T-helper 17 cell (primary cell): ENCODE data around the gene PLPPR5. TPM values are rescaled to one million over a fixed set of nuclear protein-coding genes. Genes with fewer than 3 reads are reported as not detected.
"Not testable (repeated sequence)": the region's sequence is repeated elsewhere in the genome, so short reads cannot be mapped to it uniquely, and the experiment has no call there.

Experiments
- ATAC-seq: fragments of 150-1000 bp; cut with Tn5 transposase; 2 replicates; pipeline ENCODE4 v1.10.0; 2021; ENCODE audit warnings: mild to moderate bottlenecking, moderate library complexity
- DNase-seq, 3 donors: peaks; one replicate each; pipeline versions ENCODE4 v3.0.0 to v3.0.0-alpha.2; 2020 to 2021
- H3K9me3 ChIP-seq: one replicate; pipeline ENCODE4 v1.7.0; 2013; ENCODE audit warnings: low read length, mild to moderate bottlenecking; ENCODE audit not compliant: control insufficient read depth, poor library complexity, severe bottlenecking
- H3K27ac Mint-ChIP-seq: one replicate; pipeline ENCODE4 v1.8.0; 2022; ENCODE audit warnings: mild to moderate bottlenecking, moderate library complexity, mixed read lengths
- H3K27me3 Mint-ChIP-seq: one replicate; pipeline ENCODE4 v1.8.0; 2022; ENCODE audit warnings: mixed read lengths
- H3K36me3 Mint-ChIP-seq: one replicate; pipeline ENCODE4 v1.8.0; 2022; ENCODE audit warnings: low read depth, mixed read lengths
- H3K4me1 Mint-ChIP-seq: one replicate; pipeline ENCODE4 v1.8.0; 2022; ENCODE audit warnings: mild to moderate bottlenecking, mixed read lengths
- H3K4me3 Mint-ChIP-seq: one replicate; pipeline ENCODE4 v1.8.0; 2022; ENCODE audit warnings: mild to moderate bottlenecking, moderate library complexity, mixed read lengths
- total RNA-seq, 4 donors: library from RNA in 2 of 4; stranded (reverse) in 2 of 4; gene quantifications; one replicate each; pipeline ENCODE4 v1.2.3 and lab custom pipeline; 2022 to 2026

PLPPR5 gene
- total RNA-seq (not detected), total RNA-seq (lab: John Stamatoyannopoulos, UW) (0 reads per million in 2 donors)

DNA sequence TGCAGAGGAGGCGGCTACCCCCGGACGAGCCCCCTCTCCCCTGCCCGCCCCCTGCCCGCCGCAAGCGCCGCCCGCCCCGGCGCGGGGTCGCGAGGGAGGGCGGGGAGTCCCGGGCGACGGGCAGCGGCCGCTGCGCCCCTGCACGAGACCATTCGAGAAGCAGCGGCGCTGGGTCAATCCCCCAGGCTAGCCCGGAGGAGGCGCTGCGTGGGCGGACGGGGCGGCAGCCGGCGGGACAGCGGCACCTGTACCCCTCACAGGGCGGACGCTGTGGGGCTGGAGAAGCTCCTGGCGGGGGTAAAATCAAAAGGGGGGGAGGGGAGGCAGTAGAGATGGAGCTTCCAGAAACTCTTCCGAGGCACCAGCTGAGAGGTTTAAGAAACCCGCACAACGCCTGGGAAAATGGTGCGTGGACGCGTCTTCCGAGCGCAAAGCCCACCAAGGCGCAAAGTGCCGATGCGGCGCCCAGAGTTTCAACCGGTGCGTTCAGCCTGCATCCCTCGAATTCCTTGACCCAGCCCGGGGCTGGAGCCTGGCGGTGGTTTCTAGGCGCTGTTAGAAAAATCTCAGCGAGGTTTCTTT lies at the start of gene PLPPR5:
TSS of gene PLPPR5 (minus strand) at position 1 of the 582 bp plus-strand sequence. CDS start 190 bp downstream, outside the sequence.
- peaks cover 4% of the 10 kb centered on the region for H3K4me1 Mint-ChIP-seq
- no peak for DNase-seq
- H3K36me3 Mint-ChIP-seq = no peaks in the 10 kb centered on the region
- peaks cover 75% of the 10 kb centered on the region for H3K27me3 Mint-ChIP-seq
- H3K4me3 Mint-ChIP-seq = peak within 1 kb of the TSS; percentile 82
- peak; percentile 54 for ATAC-seq
- no peaks in the 10 kb centered on the region for H3K9me3 ChIP-seq
- no peak within 1 kb of the TSS for H3K27ac Mint-ChIP-seq

DNA sequence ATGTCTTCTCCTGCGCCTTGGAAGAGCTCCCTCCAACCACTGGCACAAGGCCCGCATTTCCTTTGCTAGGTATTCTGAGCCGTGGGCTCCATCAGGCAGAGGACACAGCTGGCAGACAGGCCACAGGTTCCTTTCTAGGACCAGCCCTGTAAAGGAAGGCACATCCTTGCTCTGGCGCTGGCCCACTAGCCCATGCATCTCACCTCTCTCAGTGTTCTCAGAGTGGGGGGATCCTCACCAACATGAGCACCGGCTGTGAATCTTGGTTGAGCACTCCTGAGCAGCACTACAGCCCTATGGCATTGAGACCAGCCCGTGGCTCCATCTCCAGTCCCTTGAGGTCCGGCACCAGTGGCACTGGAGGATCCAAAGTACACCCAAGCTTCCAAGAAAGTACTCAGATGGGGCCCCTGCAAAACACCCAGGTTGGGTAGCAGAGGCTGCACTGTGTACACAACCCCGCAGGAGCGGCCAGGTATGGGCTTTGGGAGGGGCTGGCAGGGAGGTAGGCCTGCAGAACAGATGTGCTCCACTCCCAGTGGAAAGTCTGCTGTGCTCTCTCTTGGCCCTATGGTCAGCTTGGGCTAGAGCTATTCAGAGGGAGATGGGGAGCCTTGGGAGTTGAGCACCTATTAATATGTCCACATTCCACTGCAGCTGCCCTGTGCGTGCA lies 47.1 kb upstream of the PLPPR5 start:
- no peaks in the 10 kb centered on the region for H3K4me1 Mint-ChIP-seq
- H3K9me3 ChIP-seq = no peaks in the 10 kb centered on the region
- DNase-seq (no peak), ATAC-seq (no peak)
- H3K27ac Mint-ChIP-seq = no peak overlapping the region
- H3K4me3 Mint-ChIP-seq = no peak overlapping the region
- no peaks in the 10 kb centered on the region for H3K36me3 Mint-ChIP-seq
- peaks cover 5% of the 10 kb centered on the region for H3K27me3 Mint-ChIP-seq

DNA sequence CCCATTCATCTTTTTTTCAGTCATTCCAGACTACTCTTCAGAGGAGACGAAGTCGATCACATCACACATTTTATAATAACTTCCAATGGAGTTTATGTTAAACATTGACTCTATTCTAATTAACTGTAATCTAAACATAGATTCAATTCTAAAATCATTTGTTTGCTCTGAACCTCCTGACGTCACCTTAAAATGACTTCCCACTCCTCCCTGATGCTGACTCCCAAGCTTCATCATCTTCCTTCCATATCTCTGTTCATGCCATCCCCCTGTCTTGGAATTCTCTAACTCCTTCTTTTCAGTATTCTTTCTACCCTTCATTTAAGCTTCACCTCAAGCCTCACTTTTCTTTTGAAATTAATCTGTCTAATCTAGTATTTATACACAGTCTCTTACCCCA lies 45.1 kb upstream of the PLPPR5 start:
- H3K27me3 Mint-ChIP-seq = no peaks in the 10 kb centered on the region
- H3K36me3 Mint-ChIP-seq = no peaks in the 10 kb centered on the region
- no peak for ATAC-seq
- H3K4me1 Mint-ChIP-seq = no peaks in the 10 kb centered on the region
- no peak overlapping the region for H3K27ac Mint-ChIP-seq
- no peak overlapping the region for H3K4me3 Mint-ChIP-seq
- DNase-seq = no peak
- H3K9me3 ChIP-seq = no peaks in the 10 kb centered on the region

- not testable (repeated sequence) for H3K36me3 Mint-ChIP-seq, H3K9me3 ChIP-seq, DNase-seq, ATAC-seq, H3K27me3 Mint-ChIP-seq, H3K4me1 Mint-ChIP-seq, H3K27ac Mint-ChIP-seq, H3K4me3 Mint-ChIP-seq
Measured at GRCh38 chr1:99036746-99037145, 32.1 kb upstream of the PLPPR5 start.

DNA sequence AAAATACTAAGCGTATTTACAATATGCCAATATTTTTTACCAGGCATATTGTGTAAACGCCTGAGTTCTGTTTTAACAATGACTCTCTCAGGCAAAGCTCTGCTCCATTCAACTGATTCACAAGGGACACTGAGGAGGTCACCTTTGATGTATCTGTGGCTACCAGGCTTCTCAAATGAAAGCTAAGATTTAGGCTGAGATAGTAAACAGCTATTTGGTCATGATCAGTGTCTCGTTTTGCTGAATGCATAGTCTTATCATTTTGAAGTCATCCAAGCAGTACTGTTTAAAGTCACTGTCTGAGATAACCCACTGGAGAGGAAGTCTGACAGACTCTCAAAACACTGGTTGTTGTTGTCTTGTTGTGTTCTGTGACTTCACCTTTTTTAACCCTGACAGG lies 13.7 kb upstream of the PLPPR5 start:
- Mint-ChIP-seq H3K27me3 (peaks cover 6% of the 10 kb centered on the region), H3K36me3 (no peaks in the 10 kb centered on the region), H3K27ac (no peak overlapping the region), H3K4me1 (no peaks in the 10 kb centered on the region), H3K4me3 (no peak overlapping the region)
- no peak for DNase-seq
- no peaks in the 10 kb centered on the region for H3K9me3 ChIP-seq
- no peak for ATAC-seq

- H3K9me3 ChIP-seq = no peaks in the 10 kb centered on the region
- peaks cover 6% of the 10 kb centered on the region for H3K27me3 Mint-ChIP-seq
- no peak for DNase-seq
- ATAC-seq = no peak
- no peak overlapping the region for H3K27ac Mint-ChIP-seq
- H3K4me1 Mint-ChIP-seq = no peaks in the 10 kb centered on the region
- no peak overlapping the region for H3K4me3 Mint-ChIP-seq
- H3K36me3 Mint-ChIP-seq = no peaks in the 10 kb centered on the region
Measured at GRCh38 chr1:99017655-99018054, 13.0 kb upstream of the PLPPR5 start.

DNA sequence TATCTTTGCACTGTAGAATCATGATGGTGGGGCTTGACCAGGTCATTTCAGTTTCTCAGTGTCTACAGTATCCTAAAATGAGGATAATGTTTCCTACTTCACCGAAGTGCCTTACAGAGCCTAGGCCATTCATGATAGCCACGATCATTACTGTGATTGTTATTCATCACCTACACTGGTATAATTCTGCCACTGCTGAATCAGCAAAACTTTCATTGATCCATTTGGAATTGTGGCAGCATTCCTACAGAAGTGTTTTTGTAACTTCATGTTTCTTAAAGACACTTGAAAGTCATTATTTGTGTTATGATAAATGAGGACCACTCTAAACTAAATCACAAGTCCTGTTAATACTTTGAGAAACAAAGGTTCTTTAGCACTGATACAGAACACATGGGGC lies 6.0 kb upstream of the PLPPR5 start:
- Mint-ChIP-seq H3K36me3 (no peaks in the 10 kb centered on the region), H3K27ac (no peak overlapping the region), H3K27me3 (peaks cover 36% of the 10 kb centered on the region), H3K4me1 (peaks cover 1% of the 10 kb centered on the region), H3K4me3 (no peak overlapping the region)
- DNase-seq = no peak
- no peak for ATAC-seq
- no peaks in the 10 kb centered on the region for H3K9me3 ChIP-seq

DNA sequence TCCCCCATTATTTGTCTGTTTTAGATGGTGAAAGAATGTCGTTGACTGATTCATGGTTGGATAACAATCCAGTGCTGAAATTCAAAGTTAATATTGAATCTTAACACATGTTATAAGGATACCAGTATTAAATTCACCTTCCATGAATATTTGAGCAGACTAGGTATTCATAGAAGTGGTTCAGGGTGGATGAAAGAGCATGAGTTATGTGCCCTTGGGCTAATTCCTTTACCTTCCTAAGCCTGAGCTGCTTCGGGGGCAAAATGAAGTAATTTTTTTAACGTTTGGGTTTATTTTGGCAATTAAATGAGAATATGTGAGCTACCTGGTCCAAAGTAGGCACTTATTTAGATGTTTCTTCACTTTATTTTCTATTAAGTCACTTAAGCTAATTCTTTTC lies 2.7 kb upstream of the PLPPR5 start:
- no peak for ATAC-seq
- peaks cover 4% of the 10 kb centered on the region for H3K4me1 Mint-ChIP-seq

DNA sequence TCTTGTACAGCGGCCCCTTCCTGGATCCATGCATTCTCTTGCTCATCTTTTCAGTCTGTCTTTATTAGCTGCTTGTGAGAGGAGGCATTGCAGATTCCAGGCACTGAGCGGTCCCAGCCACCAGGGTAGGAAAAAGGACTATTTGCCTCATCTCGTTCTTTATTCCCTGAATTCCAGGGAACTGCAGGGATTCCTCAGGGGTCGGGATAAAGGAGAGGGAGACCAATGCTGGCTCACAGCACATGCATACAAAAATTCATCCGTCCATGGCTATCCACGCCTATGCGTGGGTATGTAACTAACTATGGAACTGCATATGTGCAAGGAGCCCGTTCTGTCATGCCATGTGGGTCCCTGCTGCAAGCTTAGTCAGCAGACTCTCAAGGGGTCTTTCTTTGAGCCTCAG lies 879 bp upstream of the PLPPR5 start:
- H3K27me3 Mint-ChIP-seq = peaks cover 69% of the 10 kb centered on the region
- ATAC-seq (no peak), DNase-seq (no peak)
- peaks cover 4% of the 10 kb centered on the region for H3K4me1 Mint-ChIP-seq
- H3K9me3 ChIP-seq = no peaks in the 10 kb centered on the region
- H3K4me3 Mint-ChIP-seq = peak overlapping the region; percentile 82
- H3K36me3 Mint-ChIP-seq = no peaks in the 10 kb centered on the region
- no peak overlapping the region for H3K27ac Mint-ChIP-seq

More for the DNA sequence above, 2.7 kb upstream of the PLPPR5 start:
- Mint-ChIP-seq H3K27ac (no peak overlapping the region), H3K27me3 (peaks cover 59% of the 10 kb centered on the region), H3K4me3 (no peak overlapping the region), H3K36me3 (no peaks in the 10 kb centered on the region)
- no peaks in the 10 kb centered on the region for H3K9me3 ChIP-seq
- DNase-seq = no peak

DNA sequence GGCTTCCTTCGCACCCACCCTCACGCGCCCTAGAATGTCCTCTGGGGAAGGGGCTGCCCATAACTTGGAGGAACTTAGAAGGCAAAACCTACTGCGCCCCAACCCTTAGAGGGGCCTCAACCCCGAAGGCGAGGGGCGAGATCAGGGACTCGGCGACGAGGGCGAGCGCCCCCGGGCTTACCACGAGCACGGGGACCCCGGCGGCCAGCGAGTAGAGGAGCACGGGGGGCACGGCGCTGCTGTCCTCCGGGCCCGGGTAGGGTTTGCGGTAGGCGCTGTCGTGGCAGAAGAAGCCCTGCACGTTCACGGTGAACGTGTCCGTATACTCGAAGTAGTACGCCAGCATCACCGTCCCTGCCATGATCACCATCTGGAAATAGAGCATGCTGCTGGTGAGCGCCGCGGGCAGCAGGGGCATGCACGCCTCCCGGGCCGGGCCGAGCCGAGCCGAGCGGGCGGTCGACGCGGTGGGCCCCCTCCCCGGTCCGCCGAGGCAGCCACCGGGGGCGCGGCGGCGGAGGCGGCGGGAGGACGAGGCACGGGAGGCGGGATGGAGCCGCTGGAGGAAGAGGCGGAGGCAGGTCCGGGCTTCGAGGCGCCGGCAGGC lies 304 bp downstream of the PLPPR5 start:
- no peaks in the 10 kb centered on the region for H3K9me3 ChIP-seq
- Mint-ChIP-seq H3K4me1 (peaks cover 4% of the 10 kb centered on the region), H3K4me3 (peak overlapping the region; percentile 80), H3K27ac (no peak overlapping the region), H3K27me3 (peaks cover 79% of the 10 kb centered on the region), H3K36me3 (no peaks in the 10 kb centered on the region)
- peak in 2 of 3 donors; percentile 5 to 11 for DNase-seq
- ATAC-seq = peak; percentile 78

DNA sequence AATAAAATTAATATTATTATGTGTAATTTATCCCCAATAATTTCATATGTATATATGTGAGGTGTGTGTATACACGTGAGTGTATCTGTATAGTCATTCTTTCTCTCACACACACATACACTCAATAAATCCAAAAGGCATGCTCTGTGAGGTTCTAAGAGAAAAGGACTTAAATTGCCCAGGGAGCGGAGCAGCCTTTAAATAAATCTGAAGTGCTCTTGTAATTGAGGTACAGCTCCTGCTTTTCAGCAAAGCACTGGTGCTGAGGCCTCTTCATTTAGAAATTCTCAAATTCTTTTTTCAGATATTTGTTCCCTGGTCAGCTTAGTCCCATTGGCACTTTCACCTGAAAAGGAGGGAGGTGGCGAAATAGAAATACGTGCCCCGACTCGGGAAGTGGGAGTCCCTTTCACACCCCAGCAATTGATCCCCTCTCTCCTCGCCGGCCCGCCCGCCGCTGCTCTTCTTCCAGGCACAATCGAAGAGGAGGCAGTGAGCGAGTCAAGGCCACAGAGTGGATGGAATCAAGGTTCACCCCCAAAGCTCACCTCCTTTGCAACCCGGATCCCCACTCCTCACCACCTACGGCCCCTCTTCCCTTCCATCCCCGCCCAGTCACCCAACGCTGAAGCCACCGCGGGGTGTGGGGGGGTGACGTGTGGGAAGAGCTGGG lies 944 bp downstream of the PLPPR5 start:
- H3K27me3 Mint-ChIP-seq = peaks cover 76% of the 10 kb centered on the region
- H3K4me3 Mint-ChIP-seq = peak overlapping the region; percentile 80
- no peaks in the 10 kb centered on the region for H3K9me3 ChIP-seq
- no peaks in the 10 kb centered on the region for H3K36me3 Mint-ChIP-seq
- H3K4me1 Mint-ChIP-seq = peaks cover 4% of the 10 kb centered on the region
- DNase-seq = no peak
- H3K27ac Mint-ChIP-seq = no peak overlapping the region
- ATAC-seq = no peak

GRCh38 chr1:98992844-98993243 lies 11.8 kb downstream of the PLPPR5 start:
- ATAC-seq (no peak), DNase-seq (no peak)
- no peaks in the 10 kb centered on the region for H3K9me3 ChIP-seq
- Mint-ChIP-seq H3K27me3 (peaks cover 5% of the 10 kb centered on the region), H3K27ac (no peak overlapping the region), H3K4me3 (no peak overlapping the region), H3K4me1 (peaks cover 8% of the 10 kb centered on the region), H3K36me3 (peaks cover 2% of the 10 kb centered on the region)
